A549 (cell line): ENCODE data around the gene MARK3. TPM values are rescaled to one million over a fixed set of nuclear protein-coding genes. Genes with fewer than 3 reads are reported as not detected.

Source experiments
- ATAC-seq, 2 experiments: fragments of 200-7000 bp in 1 of 2; fragments of >200 bp in 1 of 2; cut with Nextera tagmentation in 1 of 2; cut with Tn5 transposase in 1 of 2; 3 replicates each; pipeline versions ENCODE4 v1.8.0 to v1.9.1; 2018 to 2020; ENCODE audit warnings: mild to moderate bottlenecking in 1 of 2, moderate library complexity in 1 of 2
- CTCF ChIA-PET: fragments of 300-600 bp; sonication (Branson Sonifier 250); formaldehyde crosslinking; extraction: SDS; loops from one replicate; lab custom pipeline; 2021; ENCODE audit warnings: antibody characterized with exemption, inconsistent platforms; lab: Yijun Ruan, JAX
- POLR2A ChIA-PET: fragments of 350-600 bp; formaldehyde crosslinking; extraction: SDS; loops from one replicate; lab custom pipeline; 2021; ENCODE audit warnings: antibody characterized with exemption, inconsistent platforms; lab: Yijun Ruan, JAX
- DNase-seq, 2 experiments: peaks; one replicate each; pipeline versions ENCODE4 v3.0.0 to v3.0.0-alpha.2; 2011 to 2016; ENCODE audit warnings: low read depth in 1 of 2, low spot score in 1 of 2
- FAIRE-seq: peaks from 2 replicates; lab custom pipeline; 2011; peaks lifted over from hg19 to GRCh38; lab: Jason Lieb, UNC
- H3K27ac ChIP-seq, 2 experiments: fragments of >200 bp; sonication (Bioruptor Twin); formaldehyde crosslinking; 3 replicates each; pipeline ENCODE4 v1.5.1; 2016 to 2017
- H3K4me1 ChIP-seq: fragments of >200 bp; sonication (Bioruptor Twin); formaldehyde crosslinking; 3 replicates; pipeline ENCODE4 v1.6.1; 2016
- H3K4me2 ChIP-seq: fragments of >200 bp; sonication (Bioruptor Twin); formaldehyde crosslinking; 3 replicates; pipeline ENCODE4 v1.6.1; 2016
- H3K4me3 ChIP-seq: fragments of >200 bp; sonication (Bioruptor Twin); formaldehyde crosslinking; 3 replicates; pipeline ENCODE4 v1.5.1; 2016
- H3K9me3 ChIP-seq: fragments of >200 bp; sonication (Bioruptor Twin); formaldehyde crosslinking; 3 replicates; pipeline ENCODE4 v1.6.1; 2016
- ATOH8 ChIP-seq: fragments of 250-450 bp; sonication (Bioruptor Pico); IDR thresholded peaks from 2 replicates; pipeline ENCODE4 v1.5.0; 2020; ENCODE audit warnings: low read depth, mild to moderate bottlenecking, moderate library complexity
- CBX2 ChIP-seq: fragments of 200-600 bp; sonication (generic); IDR thresholded peaks from 2 replicates; pipeline ENCODE4 v1.6.1; 2016; ENCODE audit warnings: low read depth, mild to moderate bottlenecking, borderline replicate concordance
- E2F6 ChIP-seq: IDR thresholded peaks from 2 replicates; pipeline ENCODE4 v1.6.1; 2012; ENCODE audit warnings: low read depth, borderline replicate concordance
- EHF ChIP-seq: fragments of 250-450 bp; sonication (Bioruptor Pico); IDR thresholded peaks from 2 replicates; pipeline ENCODE4 v1.5.0; 2020; ENCODE audit warnings: mild to moderate bottlenecking
- FOSB ChIP-seq: fragments of 250-450 bp; sonication (Bioruptor Pico); IDR thresholded peaks from 2 replicates; pipeline ENCODE4 v1.5.0; 2020; ENCODE audit warnings: mild to moderate bottlenecking, moderate library complexity
- FOSL2 ChIP-seq, 2 experiments: fragments of 450-650 bp in 1 of 2; fragments of >200 bp in 1 of 2; sonication (Bioruptor Twin) in 1 of 2; formaldehyde crosslinking; IDR thresholded peaks; 2 replicates each; pipeline versions ENCODE4 v1.5.0 to v1.6.1; 2016 to 2020; ENCODE audit warnings: mild to moderate bottlenecking in 1 of 2, moderate library complexity in 1 of 2
- FOXS1 ChIP-seq: fragments of 250-450 bp; sonication (Bioruptor Pico); IDR thresholded peaks from 2 replicates; pipeline ENCODE4 v1.5.0; 2020; ENCODE audit warnings: mild to moderate bottlenecking, moderate library complexity
- HEYL ChIP-seq: fragments of 250-450 bp; sonication (Bioruptor Pico); IDR thresholded peaks from 2 replicates; pipeline ENCODE4 v1.8.0; 2021; ENCODE audit warnings: mild to moderate bottlenecking, moderate library complexity
- HOXB13 ChIP-seq: fragments of 250-450 bp; sonication (Bioruptor Pico); IDR thresholded peaks from 2 replicates; pipeline ENCODE4 v1.5.0; 2020; ENCODE audit warnings: low read depth, mild to moderate bottlenecking, moderate library complexity
- KDM1A ChIP-seq: fragments of 200-600 bp; sonication (generic); IDR thresholded peaks from 2 replicates; pipeline ENCODE4 v1.6.1; 2016; ENCODE audit warnings: low read depth, mild to moderate bottlenecking
- KDM5A ChIP-seq: fragments of 200-600 bp; sonication (generic); IDR thresholded peaks from 2 replicates; pipeline ENCODE4 v1.6.1; 2016; ENCODE audit warnings: antibody characterized with exemption, mild to moderate bottlenecking
- MAFK ChIP-seq: fragments of 450-650 bp; IDR thresholded peaks from 2 replicates; pipeline ENCODE4 v1.6.1; 2014; ENCODE audit not compliant: partially characterized antibody
- MAX ChIP-seq: IDR thresholded peaks from 2 replicates; pipeline ENCODE4 v1.6.1; 2012
- MYC ChIP-seq: IDR thresholded peaks from 2 replicates; pipeline ENCODE4 v1.6.1; 2012; ENCODE audit warnings: mild to moderate bottlenecking, inconsistent platforms, low read length, improper control_type of control experiment, borderline replicate concordance
- NFE2L2 ChIP-seq: fragments of 150-350 bp; conservative IDR thresholded peaks from 2 replicates; pipeline ENCODE4 v1.6.1; 2014; ENCODE audit warnings: low read length
- NPAS2 ChIP-seq: fragments of 250-450 bp; sonication (Bioruptor Pico); IDR thresholded peaks from 2 replicates; pipeline ENCODE4 v1.8.0; 2022; ENCODE audit warnings: mild to moderate bottlenecking, moderate library complexity, borderline replicate concordance
- NR3C1 ChIP-seq: fragments of >200 bp; sonication (Bioruptor Twin); formaldehyde crosslinking; IDR thresholded peaks from 3 replicates; pipeline ENCODE4 v1.6.1; 2017
- PHF8 ChIP-seq: fragments of 200-600 bp; sonication (generic); IDR thresholded peaks from 2 replicates; pipeline ENCODE4 v1.6.1; 2016; ENCODE audit warnings: low read depth, mild to moderate bottlenecking, antibody characterized with exemption, moderate library complexity, borderline replicate concordance
- POLR2A ChIP-seq: IDR thresholded peaks from 2 replicates; pipeline ENCODE4 v1.6.1; 2012; ENCODE audit warnings: mild to moderate bottlenecking, low read length
- RARB ChIP-seq: fragments of 250-450 bp; sonication (Bioruptor Pico); IDR thresholded peaks from 2 replicates; pipeline ENCODE4 v1.8.0; 2021; ENCODE audit warnings: mild to moderate bottlenecking, moderate library complexity
- RCOR1 ChIP-seq: fragments of 150-350 bp; IDR thresholded peaks from 2 replicates; pipeline ENCODE4 v1.6.1; 2014; ENCODE audit warnings: antibody characterized with exemption, low read length, low read depth
- RFX5 ChIP-seq: fragments of 450-650 bp; IDR thresholded peaks from 2 replicates; pipeline ENCODE4 v1.7.1; 2014; ENCODE audit warnings: antibody characterized with exemption, mild to moderate bottlenecking, moderate library complexity
- SREBF2 ChIP-seq: fragments of 450-650 bp; IDR thresholded peaks from 2 replicates; pipeline ENCODE4 v1.6.1; 2014; ENCODE audit warnings: mild to moderate bottlenecking, moderate library complexity
- TFCP2L1 ChIP-seq: fragments of 250-450 bp; sonication (Bioruptor Pico); IDR thresholded peaks from 2 replicates; pipeline ENCODE4 v1.5.0; 2021; ENCODE audit warnings: mild to moderate bottlenecking
- ZFP36 ChIP-seq: fragments of 450-650 bp; IDR thresholded peaks from 2 replicates; pipeline ENCODE4 v1.6.1; 2014; ENCODE audit warnings: borderline replicate concordance; ENCODE audit not compliant: partially characterized antibody
- ZSCAN20 ChIP-seq: fragments of 250-450 bp; sonication (Bioruptor Pico); IDR thresholded peaks from 2 replicates; pipeline ENCODE4 v1.8.0; 2022; ENCODE audit warnings: mild to moderate bottlenecking, moderate library complexity
- WGBS: methylation state at CpG from one replicate; pipeline ENCODE4 v1.1.6; 2017; ENCODE audit errors: missing lambda C conversion rate; 5-methylcytosine and 5-hydroxymethylcytosine counted together
- polyA plus RNA-seq, 4 experiments: library from polyadenylated mRNA; depleted of rRNA in 3 of 4; stranded (reverse); fragments of >200 nt; fragmentation: RNase III in 1 of 4; extraction: RNeasy Plus Mini Kit Qiagen cat#74134 plus additional on column Dnase treatment in 1 of 4; gene quantifications; 2 replicates in 3 of 4; 3 replicates in 1 of 4; pipeline ENCODE4 v1.2.3, GENCODE V29; 2011 to 2017
- TF ChIP-seq, protein P1 (sequence below): fragments of >200 bp; sonication (Bioruptor Twin); formaldehyde crosslinking; IDR thresholded peaks from 3 replicates; pipeline ENCODE4 v1.5.1; 2016
- TF ChIP-seq, protein P2 (sequence below): fragments of 450-650 bp; IDR thresholded peaks from 2 replicates; pipeline ENCODE4 v1.6.1; 2014; ENCODE audit warnings: antibody characterized with exemption

Gene MARK3
- polyA plus RNA-seq, 2 of the 4 experiments (the other 2 are of a cell fraction) = 59.7 to 97.6 TPM

DNA sequence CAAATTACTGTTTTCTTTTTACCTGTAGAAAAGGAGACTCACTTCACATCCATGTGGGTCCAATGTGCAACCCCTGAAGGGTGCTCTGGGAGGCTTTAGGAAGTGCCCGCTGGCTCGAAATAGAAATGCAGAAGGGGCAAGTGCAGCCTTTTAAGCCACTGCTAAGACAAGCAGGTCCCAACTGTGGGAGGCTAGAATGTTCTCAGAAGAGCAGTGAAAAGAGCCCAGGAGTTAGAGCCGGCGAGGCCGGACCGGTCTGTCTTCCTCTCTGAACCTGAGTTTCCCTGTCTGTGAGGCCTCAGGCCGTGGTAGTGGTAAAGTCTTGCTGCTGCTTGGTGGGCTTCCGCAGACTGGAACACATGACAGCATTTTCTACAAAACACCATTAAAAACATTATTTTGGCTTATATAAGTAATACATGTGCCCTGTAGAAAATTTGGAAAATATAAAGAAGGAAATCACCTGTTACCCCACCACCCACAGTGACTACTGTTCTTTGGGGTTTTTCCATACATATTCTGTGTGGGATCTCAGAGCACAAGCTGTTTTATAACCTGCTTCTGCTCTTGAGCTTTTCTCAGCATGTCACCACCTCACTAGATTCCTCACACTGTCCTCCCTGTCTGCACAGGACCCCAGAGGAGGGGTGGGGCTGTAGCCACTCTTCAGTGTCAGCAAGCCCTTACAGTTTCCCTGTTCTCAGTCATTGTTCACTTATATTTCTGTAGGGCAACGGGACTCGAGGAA is 131.4 kb downstream of the MARK3 start:
- DNase-seq (no peak), FAIRE-seq (no peak), ATAC-seq (no peak)
- ChIA-PET CTCF (interaction anchor here (1.3 to 10.0 kb wide), 5 partner anchors 7 to 43 kb away, joined by 3 to 489 read pairs (median 59); partner anchors contain the start of genes BAG5 and TRMT61A), POLR2A (no interaction called here)
- Histone ChIP-seq H3K4me3 (no peak overlapping the region), H3K4me1 (peaks cover 30% of the 10 kb centered on the region), H3K9me3 (no peaks in the 10 kb centered on the region), H3K4me2 (no peak overlapping the region), H3K27ac (no peak overlapping the region)
- 74% methylated on average over 10 of the region's 10 CpGs for WGBS
- TF ChIP-seq KDM5A (no peak), POLR2A (no peak), FOSB (CRISPR knock-in tag) (no peak), CBX2 (no peak), EHF (CRISPR knock-in tag) (no peak), FOSL2 (IDR thresholded peaks at IDR 0.05) (no peak), FOSL2 (CRISPR knock-in tag; IDR thresholded peaks at IDR 0.05) (no peak)

DNA sequence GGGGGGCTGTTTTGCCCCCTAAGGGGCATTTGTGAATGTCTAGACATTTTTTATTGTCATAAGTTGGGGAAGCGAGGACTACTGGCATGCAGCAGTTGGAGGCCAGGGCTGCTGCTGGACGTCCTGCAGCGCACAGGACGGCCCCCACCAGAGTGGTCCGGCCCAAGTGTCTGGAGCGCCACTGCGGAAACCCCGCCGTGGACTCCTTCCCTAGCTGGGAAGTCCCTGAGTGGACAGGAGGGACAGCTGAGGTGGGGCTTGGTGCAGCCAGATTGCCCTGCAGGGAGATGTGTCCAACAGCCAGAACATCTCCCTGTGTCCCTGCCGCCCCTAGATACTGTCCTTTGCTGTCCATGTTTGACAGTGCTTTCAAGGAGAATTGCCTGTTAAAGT is 132.0 kb downstream of the MARK3 start:
- ChIA-PET POLR2A (interaction anchor here (0.5 kb wide), 1 partner anchor 92 kb away, joined by 3 read pairs; no protein-coding TSS in a partner anchor), CTCF (interaction anchor here (5.4 to 10.0 kb wide), 4 partner anchors 7 to 42 kb away, joined by 52 to 489 read pairs (median 78); partner anchors contain the start of genes BAG5 and TRMT61A)
- H3K4me1 ChIP-seq = peaks cover 35% of the 10 kb centered on the region
- FAIRE-seq (no peak), ATAC-seq (no peak), DNase-seq (no peak)
- no peak overlapping the region for H3K4me3 ChIP-seq
- WGBS = 91% methylated on average over 6 of the region's 10 CpGs
- no peak overlapping the region for H3K4me2 ChIP-seq
- H3K27ac ChIP-seq = no peak overlapping the region
- no peaks in the 10 kb centered on the region for H3K9me3 ChIP-seq
- TF ChIP-seq, protein P1, sequence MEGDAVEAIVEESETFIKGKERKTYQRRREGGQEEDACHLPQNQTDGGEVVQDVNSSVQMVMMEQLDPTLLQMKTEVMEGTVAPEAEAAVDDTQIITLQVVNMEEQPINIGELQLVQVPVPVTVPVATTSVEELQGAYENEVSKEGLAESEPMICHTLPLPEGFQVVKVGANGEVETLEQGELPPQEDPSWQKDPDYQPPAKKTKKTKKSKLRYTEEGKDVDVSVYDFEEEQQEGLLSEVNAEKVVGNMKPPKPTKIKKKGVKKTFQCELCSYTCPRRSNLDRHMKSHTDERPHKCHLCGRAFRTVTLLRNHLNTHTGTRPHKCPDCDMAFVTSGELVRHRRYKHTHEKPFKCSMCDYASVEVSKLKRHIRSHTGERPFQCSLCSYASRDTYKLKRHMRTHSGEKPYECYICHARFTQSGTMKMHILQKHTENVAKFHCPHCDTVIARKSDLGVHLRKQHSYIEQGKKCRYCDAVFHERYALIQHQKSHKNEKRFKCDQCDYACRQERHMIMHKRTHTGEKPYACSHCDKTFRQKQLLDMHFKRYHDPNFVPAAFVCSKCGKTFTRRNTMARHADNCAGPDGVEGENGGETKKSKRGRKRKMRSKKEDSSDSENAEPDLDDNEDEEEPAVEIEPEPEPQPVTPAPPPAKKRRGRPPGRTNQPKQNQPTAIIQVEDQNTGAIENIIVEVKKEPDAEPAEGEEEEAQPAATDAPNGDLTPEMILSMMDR = no peak
- no peak for TF ChIP-seq HOXB13
- no peak for TF ChIP-seq MYC
- TF ChIP-seq RFX5 = no peak
- TF ChIP-seq MAFK = no peak
- no peak for TF ChIP-seq ZSCAN20 (CRISPR knock-in tag)
- no peak for TF ChIP-seq PHF8
- TF ChIP-seq NR3C1 = no peak
- TF ChIP-seq KDM1A = no peak
- TF ChIP-seq FOXS1 (CRISPR knock-in tag) = no peak

GRCh38 chr14:103517721-103518421 is 132.7 kb downstream of the MARK3 start:
- WGBS = 73% methylated on average over 20 of the region's 20 CpGs
- CTCF ChIA-PET = interaction anchor here (0.6 to 10.0 kb wide), 13 partner anchors 8 to 57 kb away, joined by 3 to 489 read pairs (median 6); partner anchors contain the start of genes BAG5 and TRMT61A
- H3K27ac ChIP-seq = 0 out of 6 replicates have a peak overlapping the region, but pooled peaks of 1 of the 2 experiments have one; percentile 2
- ATAC-seq = peak in 1 of 2 experiments; percentile 2; a peak in 3 of 6 replicates
- H3K4me2 ChIP-seq = no peak overlapping the region
- POLR2A ChIA-PET = interaction anchor here (0.5 to 1.5 kb wide), 2 partner anchors 24 to 93 kb away, joined by 3 to 4 read pairs; no protein-coding TSS in a partner anchor
- H3K4me3 ChIP-seq = no peak overlapping the region
- peaks cover 37% of the 10 kb centered on the region for H3K4me1 ChIP-seq
- no peak for FAIRE-seq
- no peak for DNase-seq
- H3K9me3 ChIP-seq = no peaks in the 10 kb centered on the region
- TF ChIP-seq RFX5 (no peak), ATOH8 (CRISPR knock-in tag) (no peak), E2F6 (no peak), MAX (no peak), RCOR1 (no peak), POLR2A (no peak), NPAS2 (CRISPR knock-in tag) (no peak), TFCP2L1 (CRISPR knock-in tag) (no peak), HEYL (no peak), RARB (no peak), SREBF2 (no peak), ZFP36 (no peak), NFE2L2 (no peak)
- TF ChIP-seq, protein P2, sequence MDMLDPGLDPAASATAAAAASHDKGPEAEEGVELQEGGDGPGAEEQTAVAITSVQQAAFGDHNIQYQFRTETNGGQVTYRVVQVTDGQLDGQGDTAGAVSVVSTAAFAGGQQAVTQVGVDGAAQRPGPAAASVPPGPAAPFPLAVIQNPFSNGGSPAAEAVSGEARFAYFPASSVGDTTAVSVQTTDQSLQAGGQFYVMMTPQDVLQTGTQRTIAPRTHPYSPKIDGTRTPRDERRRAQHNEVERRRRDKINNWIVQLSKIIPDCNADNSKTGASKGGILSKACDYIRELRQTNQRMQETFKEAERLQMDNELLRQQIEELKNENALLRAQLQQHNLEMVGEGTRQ = no peak
